SK-N-SH (cell line): ENCODE measurements around the gene KYAT1.

Experiments used
- GABPA ChIP-seq: IDR thresholded peaks from 2 replicates; pipeline ENCODE4 v1.4.0; 2012; ENCODE audit warnings: low read depth, mild to moderate bottlenecking
- SMC3 ChIP-seq: IDR thresholded peaks from 2 replicates; pipeline ENCODE4 v1.6.1; 2012; ENCODE audit warnings: low read depth, low read length, improper control_type of control experiment
- TAF1 ChIP-seq: IDR thresholded peaks from 2 replicates; pipeline ENCODE4 v1.6.1; 2012; ENCODE audit warnings: low read depth, mild to moderate bottlenecking, low read length, moderate library complexity, borderline replicate concordance
- TF ChIP-seq, protein P1 (sequence below): fragments of 200-600 bp; sonication (generic); IDR thresholded peaks from 2 replicates; pipeline ENCODE4 v1.6.1; 2017; ENCODE audit warnings: antibody characterized with exemption, mild to moderate bottlenecking, moderate library complexity
- TF ChIP-seq, protein P2 (sequence below): IDR thresholded peaks from 2 replicates; pipeline ENCODE4 v1.4.0; 2012; ENCODE audit warnings: low read depth

DNA sequence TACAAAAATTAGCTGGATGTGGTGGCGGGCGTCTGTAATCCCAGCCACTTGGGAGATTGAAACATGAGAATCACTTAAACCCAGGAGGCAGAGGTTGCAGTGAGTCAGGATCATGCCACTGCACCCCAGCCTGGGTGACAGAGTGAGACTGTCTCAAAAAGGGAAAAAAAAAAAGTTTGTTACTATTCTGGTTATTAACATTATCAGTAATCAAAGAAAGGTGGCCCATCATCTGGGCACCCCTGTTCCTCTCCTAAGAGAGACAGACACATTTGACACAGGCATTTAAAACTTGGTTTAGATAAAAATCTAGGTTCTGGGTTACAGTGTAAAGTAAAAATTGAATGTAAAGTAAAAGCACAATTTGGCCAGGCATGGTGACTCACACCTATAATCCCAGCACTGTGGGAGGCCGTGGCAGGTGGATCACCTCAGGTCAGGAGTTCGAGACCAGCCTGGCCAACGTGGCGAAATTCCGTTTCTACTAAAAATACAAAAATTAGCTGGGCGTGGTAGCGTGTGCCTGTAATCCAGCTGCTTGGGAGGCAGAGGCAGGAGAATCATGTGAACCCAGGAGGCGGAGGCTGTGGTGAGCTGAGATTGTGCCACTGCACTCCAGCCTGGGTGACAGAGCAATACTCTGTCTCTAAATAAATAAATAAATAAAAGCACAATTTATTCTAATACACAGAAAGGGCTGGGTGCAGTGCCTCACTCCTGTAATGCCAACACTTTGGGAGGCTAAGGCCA is 22.3 kb upstream of the KYAT1 start:
- TF ChIP-seq, protein P1, sequence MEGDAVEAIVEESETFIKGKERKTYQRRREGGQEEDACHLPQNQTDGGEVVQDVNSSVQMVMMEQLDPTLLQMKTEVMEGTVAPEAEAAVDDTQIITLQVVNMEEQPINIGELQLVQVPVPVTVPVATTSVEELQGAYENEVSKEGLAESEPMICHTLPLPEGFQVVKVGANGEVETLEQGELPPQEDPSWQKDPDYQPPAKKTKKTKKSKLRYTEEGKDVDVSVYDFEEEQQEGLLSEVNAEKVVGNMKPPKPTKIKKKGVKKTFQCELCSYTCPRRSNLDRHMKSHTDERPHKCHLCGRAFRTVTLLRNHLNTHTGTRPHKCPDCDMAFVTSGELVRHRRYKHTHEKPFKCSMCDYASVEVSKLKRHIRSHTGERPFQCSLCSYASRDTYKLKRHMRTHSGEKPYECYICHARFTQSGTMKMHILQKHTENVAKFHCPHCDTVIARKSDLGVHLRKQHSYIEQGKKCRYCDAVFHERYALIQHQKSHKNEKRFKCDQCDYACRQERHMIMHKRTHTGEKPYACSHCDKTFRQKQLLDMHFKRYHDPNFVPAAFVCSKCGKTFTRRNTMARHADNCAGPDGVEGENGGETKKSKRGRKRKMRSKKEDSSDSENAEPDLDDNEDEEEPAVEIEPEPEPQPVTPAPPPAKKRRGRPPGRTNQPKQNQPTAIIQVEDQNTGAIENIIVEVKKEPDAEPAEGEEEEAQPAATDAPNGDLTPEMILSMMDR = no peak
- TF ChIP-seq GABPA = no peak
- TF ChIP-seq SMC3 = no peak
- no peak for TF ChIP-seq TAF1
- TF ChIP-seq, protein P2, sequence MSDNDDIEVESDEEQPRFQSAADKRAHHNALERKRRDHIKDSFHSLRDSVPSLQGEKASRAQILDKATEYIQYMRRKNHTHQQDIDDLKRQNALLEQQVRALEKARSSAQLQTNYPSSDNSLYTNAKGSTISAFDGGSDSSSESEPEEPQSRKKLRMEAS = no peak
